Esophagus squamous epithelium (tissue), 4 donors: Measurements from ENCODE around the gene LRP1B.

Source experiments
- CTCF ChIP-seq, 6 experiments: fragments of 450-650 bp in 4 of 6; fragments of 200-600 bp in 2 of 6; sonication (generic) in 2 of 6; IDR thresholded peaks; one replicate each; pipeline ENCODE4 v1.5.1; 2016 to 2019; ENCODE audit warnings: antibody characterized with exemption in 6 of 6, mild to moderate bottlenecking in 4 of 6, moderate library complexity in 4 of 6
- POLR2A ChIP-seq, 4 donors: fragments of 450-650 bp; IDR thresholded peaks; one replicate each; pipeline ENCODE4 v1.6.1; 2017; ENCODE audit warnings: antibody characterized with exemption in 4 of 4, mild to moderate bottlenecking in 4 of 4, moderate library complexity in 3 of 4

- TF ChIP-seq POLR2A (IDR thresholded peaks at IDR 0.05) (no peak), CTCF (IDR thresholded peaks at IDR 0.05) (no peak)
Observed at GRCh38 chr2:140551287-140551686, 1579.5 kb downstream of the LRP1B start.
